Skeletal muscle satellite cell (primary cell): ENCODE measurements around the gene CLDN9.

Experiments
- H3K27me3 ChIP-seq: 2 replicates; pipeline ENCODE4 v1.7.0; 2013; ENCODE audit warnings: low read length; ENCODE audit not compliant: control insufficient read depth, insufficient read depth
- H3K36me3 ChIP-seq: 2 replicates; pipeline ENCODE4 v1.7.0; 2013; ENCODE audit warnings: mild to moderate bottlenecking, control low read depth, low read length; ENCODE audit not compliant: insufficient read depth
- H3K4me1 ChIP-seq: 2 replicates; pipeline ENCODE4 v1.7.0; 2013; ENCODE audit warnings: low read length; ENCODE audit not compliant: control insufficient read depth, insufficient read depth
- H3K4me2 ChIP-seq: 2 replicates; pipeline ENCODE4 v1.7.0; 2013; ENCODE audit warnings: mild to moderate bottlenecking, low read length
- H3K4me3 ChIP-seq: 2 replicates; pipeline ENCODE4 v1.7.0; 2013; ENCODE audit warnings: low read length
- H3K9ac ChIP-seq: 2 replicates; pipeline ENCODE4 v1.7.0; 2013; ENCODE audit warnings: mild to moderate bottlenecking, low read depth, low read length, moderate library complexity
- H3K9me3 ChIP-seq: replicated peaks from 2 replicates; pipeline ENCODE4 v1.7.0; 2013; ENCODE audit warnings: mild to moderate bottlenecking, control low read depth, low read length

The CLDN9 gene

DNA sequence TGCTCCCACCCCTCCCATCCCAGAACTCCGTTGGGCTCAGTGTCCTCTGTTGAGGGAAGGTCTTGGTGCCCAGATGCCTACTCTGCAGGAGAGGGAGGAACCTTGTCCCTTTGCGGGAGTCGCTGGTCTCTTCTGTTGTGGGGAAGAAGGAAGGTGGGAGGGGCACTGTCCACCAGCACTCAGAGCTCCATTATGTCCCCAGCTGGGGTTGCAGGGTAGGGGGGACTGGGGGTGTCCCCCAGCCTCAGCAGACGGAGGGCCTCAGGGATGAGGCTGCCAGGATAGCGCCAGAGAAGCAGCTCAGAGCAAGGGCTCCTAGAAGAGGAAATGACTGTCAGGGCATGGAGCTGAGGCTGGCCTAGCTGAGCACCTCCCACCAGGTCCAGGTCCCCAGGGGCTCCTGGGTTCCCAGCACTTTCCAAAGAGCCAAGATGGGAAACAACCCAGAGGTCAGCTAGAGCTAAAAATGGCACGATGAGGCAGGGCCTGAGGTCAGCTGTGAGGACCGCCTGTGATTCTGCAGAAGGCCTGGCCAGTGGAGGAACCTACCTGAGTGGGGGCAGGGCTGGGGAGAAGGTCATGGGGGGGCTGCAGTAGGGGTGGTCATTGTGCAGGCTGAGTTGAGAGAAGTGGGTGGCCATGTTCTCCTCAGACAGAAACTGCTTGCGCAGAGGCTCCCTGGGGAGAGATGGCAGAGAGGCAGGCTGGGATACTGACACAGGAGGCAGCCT, 10.1 kb downstream of the CLDN9 start:
- Histone ChIP-seq H3K9me3 (no peaks in the 10 kb centered on the region), H3K9ac (peak overlapping the region; percentile 100), H3K4me1 (peaks cover 21% of the 10 kb centered on the region), H3K4me3 (peak overlapping the region; percentile 97), H3K4me2 (peak overlapping the region; percentile 96), H3K27me3 (no peaks in the 10 kb centered on the region), H3K36me3 (peaks cover 29% of the 10 kb centered on the region)

DNA sequence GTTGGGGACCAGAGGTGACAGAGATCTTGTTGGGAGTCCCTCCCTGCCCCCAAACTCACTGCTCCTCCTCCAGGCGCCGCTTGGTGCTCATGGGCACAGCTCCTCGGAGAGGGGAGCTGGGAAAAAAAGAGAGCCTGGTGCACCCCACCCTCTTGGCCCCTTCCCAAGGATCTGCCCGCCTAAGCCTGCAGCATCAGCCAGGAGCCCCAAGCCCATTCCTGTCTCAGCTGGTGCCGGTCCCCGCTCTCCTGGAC, 10.6 kb downstream of the CLDN9 start:
- peak overlapping the region; percentile 100 for H3K9ac ChIP-seq
- peaks cover 21% of the 10 kb centered on the region for H3K4me1 ChIP-seq

DNA sequence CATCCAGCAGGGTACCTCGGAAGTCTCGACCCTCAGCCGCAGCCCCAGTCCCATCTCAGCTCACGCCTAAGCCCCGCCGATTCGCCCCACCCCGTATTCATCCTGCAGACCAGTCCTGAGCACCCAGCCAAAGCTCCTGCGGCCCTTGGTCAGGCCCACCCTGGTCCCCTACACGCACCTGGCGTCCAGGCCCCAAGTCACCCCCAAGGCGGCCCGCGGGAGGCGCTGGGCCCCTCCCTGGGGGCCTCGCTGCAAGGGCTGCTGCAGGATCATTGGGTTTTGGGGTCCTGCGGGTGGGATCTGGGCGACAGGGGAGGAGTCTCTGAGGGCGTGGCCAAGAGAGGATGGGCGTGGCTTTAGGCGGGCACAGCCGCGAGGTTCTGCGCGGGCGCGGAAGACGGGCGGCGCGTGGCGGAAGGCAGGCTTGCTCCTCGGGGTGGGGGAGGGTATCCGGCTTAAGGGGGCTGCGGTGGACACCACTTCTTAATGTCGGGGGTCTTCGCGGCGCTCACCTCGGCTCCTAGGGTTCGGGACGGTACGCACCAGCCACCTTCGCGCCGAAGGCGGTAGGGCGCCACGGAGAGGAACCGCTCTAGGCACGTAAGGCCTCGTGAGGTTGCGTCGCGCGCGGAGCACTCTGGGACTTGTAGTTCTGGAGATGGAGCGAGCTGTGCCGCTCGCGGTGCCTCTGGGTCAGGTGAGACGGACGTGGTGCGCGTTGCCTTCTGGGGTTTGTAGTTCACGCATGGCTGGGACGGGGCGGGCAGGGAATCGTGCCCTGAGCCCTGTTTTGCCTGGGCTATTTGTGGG, 11.2 kb downstream of the CLDN9 start, which contains the start of the genes HCFC1R1 and THOC6:
Gene HCFC1R1, minus strand, starts transcription at position 274 of the 810 bp plus-strand sequence. Its CDS starts 1 bp downstream, at position 273.
Gene THOC6, plus strand, starts transcription at position 367 of the 810 bp plus-strand sequence. Its CDS starts 292 bp downstream, at position 659.
- H3K4me1 ChIP-seq = peaks cover 21% of the 10 kb centered on the region
- H3K4me2 ChIP-seq = peak within 1 kb of the TSS; percentile 96
- H3K9me3 ChIP-seq = no peaks in the 10 kb centered on the region
- H3K27me3 ChIP-seq = peaks cover under 1% of the 10 kb centered on the region
- H3K36me3 ChIP-seq = peaks cover 29% of the 10 kb centered on the region
- H3K4me3 ChIP-seq = peak within 1 kb of the TSS; percentile 97
- peak within 1 kb of the TSS; percentile 100 for H3K9ac ChIP-seq

More for the DNA sequence above, 10.6 kb downstream of the CLDN9 start:
- H3K4me2 ChIP-seq = peak overlapping the region; percentile 96
- peaks cover 29% of the 10 kb centered on the region for H3K36me3 ChIP-seq
- H3K9me3 ChIP-seq = no peaks in the 10 kb centered on the region
- H3K27me3 ChIP-seq = no peaks in the 10 kb centered on the region
- H3K4me3 ChIP-seq = peak overlapping the region; percentile 97

DNA sequence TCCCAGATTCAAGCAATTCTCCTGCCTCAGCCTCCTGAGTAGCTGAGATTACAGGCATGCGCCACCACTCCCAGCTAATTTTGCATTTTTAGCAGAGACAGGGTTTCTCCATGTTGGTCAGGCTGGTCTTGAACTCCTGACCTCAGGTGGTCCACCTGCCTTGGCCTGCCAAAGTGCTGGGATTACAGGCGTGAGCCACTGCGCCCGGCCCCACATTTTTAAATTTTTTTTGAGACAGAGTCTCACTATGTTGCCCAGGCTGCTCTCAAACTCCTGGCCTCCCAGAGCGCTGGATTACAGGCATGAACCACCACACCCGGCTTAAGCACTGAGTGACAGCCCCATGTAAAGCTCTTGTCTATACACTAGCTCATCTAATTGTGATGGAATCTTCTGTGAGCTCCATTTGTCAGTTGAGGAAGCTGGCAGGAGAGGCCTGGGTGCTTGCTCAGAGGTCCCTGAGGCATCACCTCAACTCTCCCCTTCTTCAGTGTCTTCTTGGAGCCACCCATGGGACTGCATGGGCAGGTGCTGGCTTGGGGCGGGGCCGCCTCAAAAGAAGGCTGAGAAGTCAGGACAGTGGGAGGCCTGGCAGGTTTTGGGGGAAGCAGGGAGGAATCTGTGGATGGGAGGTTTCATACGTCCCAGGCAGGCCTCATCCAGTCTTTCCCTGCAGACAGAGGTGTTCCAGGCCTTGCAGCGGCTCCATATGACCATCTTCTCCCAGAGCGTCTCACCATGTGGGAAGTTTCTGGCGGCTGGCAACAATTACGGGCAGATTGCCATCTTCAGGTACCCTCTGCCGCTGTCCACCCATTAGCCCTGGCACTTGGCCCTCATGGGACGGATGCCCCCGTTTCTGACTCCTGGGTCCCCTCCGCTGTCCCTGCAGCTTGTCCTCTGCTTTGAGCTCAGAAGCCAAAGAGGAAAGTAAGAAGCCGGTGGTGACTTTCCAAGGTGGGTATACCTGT, 12.6 kb downstream of the CLDN9 start:
- peaks cover 14% of the 10 kb centered on the region for H3K27me3 ChIP-seq
- H3K9me3 ChIP-seq = no peaks in the 10 kb centered on the region
- H3K4me1 ChIP-seq = peaks cover 26% of the 10 kb centered on the region
- H3K4me2 ChIP-seq = no peak overlapping the region
- H3K36me3 ChIP-seq = peaks cover 28% of the 10 kb centered on the region
- no peak overlapping the region for H3K4me3 ChIP-seq
- no peak overlapping the region for H3K9ac ChIP-seq

DNA sequence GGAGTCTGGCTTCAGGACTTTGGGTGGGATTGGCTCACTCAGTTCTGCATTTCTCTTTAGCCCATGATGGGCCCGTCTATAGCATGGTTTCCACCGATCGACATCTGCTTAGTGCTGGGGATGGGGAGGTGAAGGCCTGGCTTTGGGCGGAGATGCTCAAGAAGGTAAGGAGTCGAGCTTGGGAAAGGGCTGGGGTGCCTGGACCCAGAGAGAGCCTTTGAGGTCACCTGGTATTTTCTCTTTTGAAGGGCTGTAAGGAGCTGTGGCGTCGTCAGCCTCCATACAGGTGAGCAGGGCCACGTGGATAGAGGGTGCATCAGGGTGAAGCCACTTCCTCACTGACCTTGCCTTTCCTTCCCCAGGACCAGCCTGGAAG, 13.3 kb downstream of the CLDN9 start:
- Histone ChIP-seq H3K4me3 (no peak overlapping the region), H3K36me3 (peaks cover 25% of the 10 kb centered on the region), H3K4me2 (no peak overlapping the region), H3K9ac (no peak overlapping the region), H3K4me1 (peaks cover 26% of the 10 kb centered on the region), H3K9me3 (no peaks in the 10 kb centered on the region), H3K27me3 (peaks cover 15% of the 10 kb centered on the region)

DNA sequence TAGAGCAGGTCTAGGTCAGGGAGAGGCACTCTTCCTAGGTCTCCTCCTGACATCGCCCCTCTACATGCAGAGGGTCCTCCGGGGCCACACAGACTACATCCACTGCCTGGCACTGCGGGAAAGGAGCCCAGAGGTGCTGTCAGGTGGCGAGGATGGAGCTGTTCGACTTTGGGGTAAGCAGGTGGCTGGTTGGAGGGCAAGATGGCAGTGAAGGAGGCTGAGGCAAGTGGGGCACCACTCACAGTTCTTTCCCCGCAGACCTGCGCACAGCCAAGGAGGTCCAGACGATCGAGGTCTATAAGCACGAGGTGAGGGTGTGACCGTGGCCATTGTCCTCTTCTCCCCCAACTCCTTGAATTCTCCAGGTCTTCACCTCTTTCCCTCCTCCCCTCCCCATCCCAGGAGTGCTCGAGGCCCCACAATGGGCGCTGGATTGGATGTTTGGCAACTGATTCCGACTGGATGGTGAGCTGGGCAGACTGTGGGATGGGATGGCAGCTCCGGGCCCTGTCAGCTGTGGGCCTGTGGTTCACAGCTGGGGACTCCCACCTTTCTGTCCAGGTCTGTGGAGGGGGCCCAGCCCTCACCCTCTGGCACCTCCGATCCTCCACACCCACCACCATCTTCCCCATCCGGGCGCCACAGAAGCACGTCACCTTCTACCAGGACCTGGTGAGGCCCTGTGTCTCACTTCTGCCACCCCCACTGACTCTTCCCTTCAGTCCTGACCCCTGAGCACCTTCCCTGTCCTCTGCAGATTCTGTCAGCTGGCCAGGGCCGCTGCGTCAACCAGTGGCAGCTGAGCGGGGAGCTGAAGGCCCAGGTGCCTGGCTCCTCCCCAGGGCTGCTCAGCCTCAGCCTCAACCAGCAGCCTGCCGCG, 14.1 kb downstream of the CLDN9 start:
- no peak overlapping the region for H3K9ac ChIP-seq
- no peaks in the 10 kb centered on the region for H3K9me3 ChIP-seq
- H3K4me3 ChIP-seq = no peak overlapping the region
- H3K27me3 ChIP-seq = peaks cover 15% of the 10 kb centered on the region
- H3K4me2 ChIP-seq = no peak overlapping the region
- H3K4me1 ChIP-seq = peaks cover 26% of the 10 kb centered on the region
- peaks cover 18% of the 10 kb centered on the region for H3K36me3 ChIP-seq

DNA sequence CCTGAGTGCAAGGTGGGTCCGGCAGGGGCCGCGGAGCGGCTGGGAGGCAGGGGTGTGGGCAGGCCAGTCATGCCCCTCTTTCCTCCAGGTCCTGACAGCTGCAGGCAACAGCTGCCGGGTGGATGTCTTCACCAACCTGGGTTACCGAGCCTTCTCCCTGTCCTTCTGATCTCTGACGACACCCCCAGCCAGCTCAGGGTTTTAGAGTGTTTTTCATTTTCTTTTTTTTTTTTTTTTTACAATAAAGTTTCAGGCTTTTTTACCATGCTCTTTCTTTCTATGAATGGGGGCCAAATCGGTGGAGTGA, 14.7 kb downstream of the CLDN9 start:
- H3K36me3 ChIP-seq = peaks cover 14% of the 10 kb centered on the region
- H3K9me3 ChIP-seq = no peaks in the 10 kb centered on the region
- H3K9ac ChIP-seq = no peak overlapping the region
- peaks cover 20% of the 10 kb centered on the region for H3K27me3 ChIP-seq
- no peak overlapping the region for H3K4me3 ChIP-seq
- no peak overlapping the region for H3K4me2 ChIP-seq
- H3K4me1 ChIP-seq = peaks cover 22% of the 10 kb centered on the region

DNA sequence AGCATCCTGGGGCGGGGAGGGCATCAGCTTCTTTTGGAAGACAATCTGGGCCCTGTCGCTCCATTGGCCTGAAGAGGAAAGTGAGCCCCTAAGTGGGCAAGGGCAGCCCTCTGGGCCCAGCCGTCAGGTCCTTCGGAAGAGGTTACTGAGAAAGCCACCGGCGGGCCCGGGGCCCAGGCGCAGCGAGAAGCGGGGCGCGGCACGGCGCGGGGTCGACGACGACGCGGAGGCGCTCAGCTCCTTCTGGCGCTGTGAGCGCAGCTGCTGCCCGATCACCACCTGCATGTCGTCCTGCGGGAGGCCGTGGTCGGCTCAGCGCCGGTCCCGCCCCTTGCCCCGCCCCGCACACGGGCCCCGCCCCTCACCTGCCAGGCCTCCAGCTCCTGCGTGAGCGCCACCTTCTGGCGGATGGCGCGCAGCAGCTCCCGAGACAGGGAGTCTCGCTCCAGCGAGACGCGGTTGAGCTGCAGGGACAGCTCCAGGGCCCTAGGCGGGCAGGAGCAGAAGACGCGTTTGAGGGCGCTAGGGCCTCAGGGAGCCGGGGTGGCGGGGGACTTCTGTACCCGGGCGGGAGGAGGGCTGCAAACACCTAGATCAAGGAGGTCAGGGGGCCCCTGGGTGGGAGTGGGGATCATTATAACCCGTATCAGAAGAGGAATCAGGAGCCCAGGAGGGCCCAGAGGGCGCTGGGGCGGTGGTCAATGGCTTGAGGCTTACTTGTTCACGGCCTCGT, 15.4 kb downstream of the CLDN9 start:
- H3K9me3 ChIP-seq = no peaks in the 10 kb centered on the region
- H3K4me3 ChIP-seq = no peak overlapping the region
- peaks cover 9% of the 10 kb centered on the region for H3K36me3 ChIP-seq
- H3K9ac ChIP-seq = no peak overlapping the region
- peaks cover 15% of the 10 kb centered on the region for H3K4me1 ChIP-seq
- no peak overlapping the region for H3K4me2 ChIP-seq
- H3K27me3 ChIP-seq = peaks cover 27% of the 10 kb centered on the region

DNA sequence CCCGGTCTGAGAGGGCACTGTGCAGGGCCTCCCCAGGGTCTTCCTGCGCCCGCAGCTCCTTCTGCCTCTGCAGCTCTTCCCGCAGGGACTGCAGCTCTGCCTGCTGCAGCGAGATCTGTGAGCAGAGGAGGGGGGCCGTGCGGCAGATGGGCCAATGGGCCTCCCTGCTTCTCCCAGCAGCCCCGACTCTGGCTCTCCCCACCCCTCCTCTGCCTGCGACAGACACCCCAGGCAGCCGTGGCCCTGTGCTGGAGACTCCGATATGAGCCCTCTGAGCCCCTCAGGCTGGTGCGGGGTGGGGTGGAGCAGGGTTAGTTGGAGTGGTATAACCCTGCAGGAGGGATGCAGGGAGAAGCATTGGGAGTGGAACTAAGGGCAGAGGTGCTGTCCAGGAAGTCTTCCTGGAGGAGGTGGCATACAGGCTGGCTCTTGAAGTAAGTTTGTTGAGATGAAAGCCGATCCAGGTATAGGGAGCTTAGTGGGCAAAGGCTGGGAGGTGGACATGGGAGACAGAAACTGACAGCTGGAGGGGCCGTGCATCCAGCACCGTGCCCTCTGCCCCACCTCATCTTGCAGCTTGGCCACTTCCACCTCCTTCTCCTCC, 16.1 kb downstream of the CLDN9 start:
- H3K9me3 ChIP-seq = no peaks in the 10 kb centered on the region
- no peak overlapping the region for H3K9ac ChIP-seq
- H3K4me2 ChIP-seq = no peak overlapping the region
- no peak overlapping the region for H3K4me3 ChIP-seq
- H3K4me1 ChIP-seq = peaks cover 8% of the 10 kb centered on the region
- H3K36me3 ChIP-seq = peaks cover 9% of the 10 kb centered on the region
- H3K27me3 ChIP-seq = peaks cover 34% of the 10 kb centered on the region
